Caco-2 (cell line): Measurements from ENCODE around the gene ZCCHC2. TPM values are rescaled to one million over a fixed set of nuclear protein-coding genes. Genes with fewer than 3 reads are reported as not detected.

Source experiments
- BruUV-seq: library from RNA; stranded (reverse); fragments of 400-500 nt; replicated peaks from 2 replicates; lab custom pipeline; 2021; lab: Mats Ljungman, UMichigan
- CTCF ChIA-PET: fragments of 300-600 bp; sonication (Branson Sonifier 250); formaldehyde crosslinking; loops from one replicate; lab custom pipeline; 2022; ENCODE audit warnings: antibody characterized with exemption; lab: Charles Lee
- POLR2A ChIA-PET: fragments of 300-600 bp; sonication (Branson Sonifier 250); formaldehyde crosslinking; loops from one replicate; lab custom pipeline; 2022; ENCODE audit warnings: antibody characterized with exemption; lab: Charles Lee
- DNase-seq, 2 experiments: peaks; one replicate each; pipeline versions ENCODE4 v3.0.0 to v3.0.0-alpha.2; 2020 to 2022
- H3K27me3 ChIP-seq: replicated peaks from 2 replicates; pipeline ENCODE4 v1.6.0; 2011; ENCODE audit warnings: low read length; ENCODE audit not compliant: control insufficient read depth, insufficient read depth
- H3K36me3 ChIP-seq: 2 replicates; pipeline ENCODE4 v1.5.1; 2011; ENCODE audit warnings: low read length; ENCODE audit not compliant: control insufficient read depth, insufficient read depth
- H3K4me1 ChIP-seq: fragments of 250-450 bp; sonication (Bioruptor Pico); 2 replicates; pipeline ENCODE4 v1.5.1; 2020; ENCODE audit warnings: mild to moderate bottlenecking
- H3K4me3 ChIP-seq: 2 replicates; pipeline ENCODE4 v1.5.1; 2011; ENCODE audit warnings: low read depth, mild to moderate bottlenecking, control low read depth, low read length
- H3K9me3 ChIP-seq: fragments of 250-450 bp; sonication (Bioruptor Pico); 2 replicates; pipeline ENCODE4 v1.5.1; 2020; ENCODE audit warnings: mild to moderate bottlenecking, moderate library complexity
- H3K27ac Mint-ChIP-seq: one replicate; pipeline ENCODE4 v1.8.0; 2022; ENCODE audit warnings: mixed read lengths; ENCODE audit not compliant: unreplicated experiment
- H3K27me3 Mint-ChIP-seq: one replicate; pipeline ENCODE4 v1.8.0; 2022; ENCODE audit warnings: mixed read lengths; ENCODE audit not compliant: insufficient read depth, unreplicated experiment
- H3K36me3 Mint-ChIP-seq: one replicate; pipeline ENCODE4 v1.8.0; 2022; ENCODE audit warnings: mild to moderate bottlenecking, mixed read lengths; ENCODE audit not compliant: insufficient read depth, unreplicated experiment
- H3K4me1 Mint-ChIP-seq: one replicate; pipeline ENCODE4 v1.8.0; 2022; ENCODE audit warnings: low read depth, mixed read lengths; ENCODE audit not compliant: unreplicated experiment
- H3K4me3 Mint-ChIP-seq: one replicate; pipeline ENCODE4 v1.8.0; 2022; ENCODE audit warnings: mild to moderate bottlenecking, moderate library complexity, mixed read lengths; ENCODE audit not compliant: unreplicated experiment
- H3K9me3 Mint-ChIP-seq: one replicate; pipeline ENCODE4 v1.8.0; 2022; ENCODE audit warnings: mixed read lengths; ENCODE audit not compliant: unreplicated experiment
- intact Hi-C: fragments of 100-400 bp; cut with micrococcal nuclease; formaldehyde crosslinking; loops from one replicate; pipeline ENCODE4 v1.10.0; 2022; ENCODE audit not compliant: unreplicated experiment
- total RNA-seq: library from RNA; stranded (reverse); gene quantifications from 2 replicates; pipeline ENCODE4 v1.2.3, GENCODE V29; 2022
- TF ChIP-seq, protein P1 (sequence below), 2 experiments: fragments of 200-600 bp in 1 of 2; IDR thresholded peaks; 1 replicate in 1 of 2; 2 replicates in 1 of 2; pipeline versions ENCODE4 v1.5.1 to v1.8.0; 2011 to 2022; ENCODE audit warnings: antibody characterized with exemption in 1 of 2, control low read depth in 1 of 2, inconsistent platforms in 1 of 2, low read depth in 1 of 2, low read length in 1 of 2, mild to moderate bottlenecking in 1 of 2, moderate library complexity in 1 of 2; ENCODE audit not compliant: insufficient read depth in 1 of 2, severe bottlenecking in 1 of 2, unreplicated experiment in 1 of 2

The ZCCHC2 gene
- total RNA-seq, 1 experiment from 2014 or later, result 6.9 TPM

DNA sequence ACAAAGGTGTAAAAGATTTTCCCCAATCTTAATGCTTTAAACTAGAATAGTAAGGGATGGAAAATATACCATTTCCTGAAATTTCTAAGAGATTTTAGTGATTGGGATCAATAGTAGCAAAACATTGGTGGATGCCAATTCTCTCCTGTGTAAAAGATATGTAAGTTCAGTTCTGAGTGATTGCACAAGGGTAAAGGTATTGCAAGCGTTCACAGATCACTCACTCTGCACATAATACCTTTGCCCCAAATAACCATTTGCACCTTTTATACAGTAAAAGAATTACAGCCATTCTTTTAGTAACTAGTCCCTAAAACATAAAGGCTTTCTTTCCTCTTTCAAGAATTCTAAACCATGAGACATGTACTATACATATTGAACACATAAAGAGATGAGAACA lies 13.0 kb upstream of the ZCCHC2 start:
- CTCF ChIA-PET, result no interaction called here
- Histone ChIP-seq H3K4me1 (no peaks in the 10 kb centered on the region), H3K4me3 (no peak overlapping the region), H3K27me3 (no peaks in the 10 kb centered on the region), H3K9me3 (no peaks in the 10 kb centered on the region), H3K36me3 (no peaks in the 10 kb centered on the region)
- Mint-ChIP-seq H3K27me3 (no peaks in the 10 kb centered on the region), H3K36me3 (no peaks in the 10 kb centered on the region), H3K4me3 (no peak overlapping the region), H3K4me1 (no peaks in the 10 kb centered on the region), H3K9me3 (peaks cover 15% of the 10 kb centered on the region), H3K27ac (no peak overlapping the region)
- DNase-seq, result no peak
- POLR2A ChIA-PET, result no interaction called here
- intact Hi-C loops, result no loop called here
- TF ChIP-seq, protein P1, sequence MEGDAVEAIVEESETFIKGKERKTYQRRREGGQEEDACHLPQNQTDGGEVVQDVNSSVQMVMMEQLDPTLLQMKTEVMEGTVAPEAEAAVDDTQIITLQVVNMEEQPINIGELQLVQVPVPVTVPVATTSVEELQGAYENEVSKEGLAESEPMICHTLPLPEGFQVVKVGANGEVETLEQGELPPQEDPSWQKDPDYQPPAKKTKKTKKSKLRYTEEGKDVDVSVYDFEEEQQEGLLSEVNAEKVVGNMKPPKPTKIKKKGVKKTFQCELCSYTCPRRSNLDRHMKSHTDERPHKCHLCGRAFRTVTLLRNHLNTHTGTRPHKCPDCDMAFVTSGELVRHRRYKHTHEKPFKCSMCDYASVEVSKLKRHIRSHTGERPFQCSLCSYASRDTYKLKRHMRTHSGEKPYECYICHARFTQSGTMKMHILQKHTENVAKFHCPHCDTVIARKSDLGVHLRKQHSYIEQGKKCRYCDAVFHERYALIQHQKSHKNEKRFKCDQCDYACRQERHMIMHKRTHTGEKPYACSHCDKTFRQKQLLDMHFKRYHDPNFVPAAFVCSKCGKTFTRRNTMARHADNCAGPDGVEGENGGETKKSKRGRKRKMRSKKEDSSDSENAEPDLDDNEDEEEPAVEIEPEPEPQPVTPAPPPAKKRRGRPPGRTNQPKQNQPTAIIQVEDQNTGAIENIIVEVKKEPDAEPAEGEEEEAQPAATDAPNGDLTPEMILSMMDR (IDR thresholded peaks at IDR 0.05; ENCODE audit: insufficient read depth in 1 of 2, low read depth in 1 of 2, low read length in 1 of 2, severe bottlenecking in 1 of 2, unreplicated experiment in 1 of 2), result no peak
- BruUV-seq, result no TSS peak

DNA sequence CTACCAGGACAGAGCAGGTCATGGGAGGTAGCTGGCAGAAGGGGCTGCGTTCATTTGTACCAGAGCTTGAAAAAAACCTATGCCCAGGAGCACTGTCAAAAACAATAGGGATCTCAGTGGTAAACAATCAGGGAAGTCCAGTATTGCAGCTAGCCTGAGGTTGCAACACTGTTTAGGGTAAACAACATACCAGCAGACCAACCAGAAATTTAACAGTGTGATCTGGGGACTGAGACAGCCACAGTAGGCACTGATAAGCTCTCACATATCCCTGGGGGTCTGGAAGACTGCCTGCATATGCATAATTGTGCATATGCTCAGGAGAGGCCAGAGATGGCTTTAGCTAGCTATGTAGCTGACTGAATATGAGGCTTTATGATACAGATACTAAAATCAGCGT lies 12.0 kb upstream of the ZCCHC2 start:
- POLR2A ChIA-PET, result interaction anchor here (0.6 kb wide), 1 partner anchor 282 kb away, joined by 3 read pairs; no protein-coding TSS in a partner anchor
- Histone ChIP-seq H3K9me3 (no peaks in the 10 kb centered on the region), H3K4me1 (no peaks in the 10 kb centered on the region), H3K4me3 (no peak overlapping the region), H3K27me3 (no peaks in the 10 kb centered on the region), H3K36me3 (no peaks in the 10 kb centered on the region)
- no TSS peak for BruUV-seq
- TF ChIP-seq, protein P1 (IDR thresholded peaks at IDR 0.05; ENCODE audit: insufficient read depth in 1 of 2, low read depth in 1 of 2, low read length in 1 of 2, severe bottlenecking in 1 of 2, unreplicated experiment in 1 of 2), result no peak
- DNase-seq, result no peak
- Mint-ChIP-seq H3K4me3 (no peak overlapping the region), H3K27ac (no peak overlapping the region), H3K4me1 (no peaks in the 10 kb centered on the region), H3K36me3 (no peaks in the 10 kb centered on the region), H3K27me3 (no peaks in the 10 kb centered on the region), H3K9me3 (peaks cover 15% of the 10 kb centered on the region)
- intact Hi-C loops, result no loop called here
- CTCF ChIA-PET, result no interaction called here

DNA sequence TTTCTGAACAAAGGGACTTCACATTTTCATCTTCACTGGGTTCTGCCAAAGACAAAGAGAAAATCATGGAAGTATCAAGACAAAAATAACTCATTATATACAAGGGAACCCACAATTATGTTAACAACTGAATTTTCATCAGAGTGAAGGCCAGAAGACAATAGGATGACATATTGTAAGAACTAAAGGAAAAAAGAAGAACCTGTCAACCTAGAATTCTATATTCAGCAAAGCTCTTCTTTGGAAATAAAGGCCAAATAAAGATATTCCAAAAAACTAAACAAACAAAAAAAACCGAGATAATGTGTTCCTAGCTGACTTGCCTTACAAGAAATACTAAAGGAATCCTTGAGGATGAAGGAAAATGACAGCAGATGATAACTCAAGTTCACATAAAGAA lies 10.3 kb upstream of the ZCCHC2 start:
- Histone ChIP-seq H3K4me1 (no peaks in the 10 kb centered on the region), H3K27me3 (no peaks in the 10 kb centered on the region), H3K4me3 (no peak overlapping the region), H3K36me3 (no peaks in the 10 kb centered on the region), H3K9me3 (no peaks in the 10 kb centered on the region)
- no peak for DNase-seq
- TF ChIP-seq, protein P1 (IDR thresholded peaks at IDR 0.05; ENCODE audit: insufficient read depth in 1 of 2, low read depth in 1 of 2, low read length in 1 of 2, severe bottlenecking in 1 of 2, unreplicated experiment in 1 of 2), result no peak
- peaks cover 15% of the 10 kb centered on the region for H3K9me3 Mint-ChIP-seq
- H3K36me3 Mint-ChIP-seq, result no peaks in the 10 kb centered on the region
- CTCF ChIA-PET, result no interaction called here
- no peak overlapping the region for H3K27ac Mint-ChIP-seq
- H3K4me1 Mint-ChIP-seq, result no peaks in the 10 kb centered on the region
- POLR2A ChIA-PET, result no interaction called here
- no TSS peak for BruUV-seq
- intact Hi-C loops, result no loop called here
- no peak overlapping the region for H3K4me3 Mint-ChIP-seq
- H3K27me3 Mint-ChIP-seq, result no peaks in the 10 kb centered on the region
